ENCODE data around the gene NSD2.

Gene NSD2

DNA sequence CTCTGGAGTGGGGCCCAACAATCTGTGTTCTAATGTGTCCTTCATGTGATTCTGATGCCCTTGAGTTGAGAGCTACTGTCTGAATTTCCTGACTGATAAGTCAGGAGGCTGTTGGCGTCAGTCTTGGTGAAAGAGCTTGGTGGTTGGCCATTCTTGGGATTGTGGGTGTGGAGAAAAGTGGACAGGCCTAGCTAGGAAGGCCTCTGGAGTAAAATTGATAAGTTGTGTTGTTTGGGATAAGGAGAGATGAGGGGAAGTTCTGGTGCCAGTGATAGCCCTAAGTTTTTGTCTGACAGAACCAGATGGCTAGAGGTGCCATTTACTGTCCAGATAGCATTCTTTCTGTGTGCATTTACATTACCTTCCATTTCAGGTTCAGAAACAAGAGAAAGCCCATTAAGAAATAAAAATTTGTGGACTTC, 11.7 kb downstream of the NSD2 start:
- no peak overlapping the region for H3K4me3 ChIP-seq (ENCODE audit: low read length)
- DNase-seq (ENCODE audit: low read depth): no peak
- TF ChIP-seq, protein P1, sequence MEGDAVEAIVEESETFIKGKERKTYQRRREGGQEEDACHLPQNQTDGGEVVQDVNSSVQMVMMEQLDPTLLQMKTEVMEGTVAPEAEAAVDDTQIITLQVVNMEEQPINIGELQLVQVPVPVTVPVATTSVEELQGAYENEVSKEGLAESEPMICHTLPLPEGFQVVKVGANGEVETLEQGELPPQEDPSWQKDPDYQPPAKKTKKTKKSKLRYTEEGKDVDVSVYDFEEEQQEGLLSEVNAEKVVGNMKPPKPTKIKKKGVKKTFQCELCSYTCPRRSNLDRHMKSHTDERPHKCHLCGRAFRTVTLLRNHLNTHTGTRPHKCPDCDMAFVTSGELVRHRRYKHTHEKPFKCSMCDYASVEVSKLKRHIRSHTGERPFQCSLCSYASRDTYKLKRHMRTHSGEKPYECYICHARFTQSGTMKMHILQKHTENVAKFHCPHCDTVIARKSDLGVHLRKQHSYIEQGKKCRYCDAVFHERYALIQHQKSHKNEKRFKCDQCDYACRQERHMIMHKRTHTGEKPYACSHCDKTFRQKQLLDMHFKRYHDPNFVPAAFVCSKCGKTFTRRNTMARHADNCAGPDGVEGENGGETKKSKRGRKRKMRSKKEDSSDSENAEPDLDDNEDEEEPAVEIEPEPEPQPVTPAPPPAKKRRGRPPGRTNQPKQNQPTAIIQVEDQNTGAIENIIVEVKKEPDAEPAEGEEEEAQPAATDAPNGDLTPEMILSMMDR (conservative IDR thresholded peaks at IDR 0.05; ENCODE audit: low read depth, low read length): no peak

GRCh38 chr4:1883583-1883982, 12.4 kb downstream of the NSD2 start:
- H3K4me3 ChIP-seq (ENCODE audit: low read length): no peak overlapping the region

GRCh38 chr4:1885414-1885813, 14.2 kb downstream of the NSD2 start:
- TF ChIP-seq, protein P1 (conservative IDR thresholded peaks at IDR 0.05; ENCODE audit: low read depth, low read length): no peak
- DNase-seq (ENCODE audit: low read depth): no peak
- H3K4me3 ChIP-seq (ENCODE audit: low read length): no peak overlapping the region

More at GRCh38 chr4:1883583-1883982, 12.4 kb downstream of the NSD2 start:
- TF ChIP-seq, protein P1 (conservative IDR thresholded peaks at IDR 0.05; ENCODE audit: low read depth, low read length): no peak
- no peak for DNase-seq (ENCODE audit: low read depth)

DNA sequence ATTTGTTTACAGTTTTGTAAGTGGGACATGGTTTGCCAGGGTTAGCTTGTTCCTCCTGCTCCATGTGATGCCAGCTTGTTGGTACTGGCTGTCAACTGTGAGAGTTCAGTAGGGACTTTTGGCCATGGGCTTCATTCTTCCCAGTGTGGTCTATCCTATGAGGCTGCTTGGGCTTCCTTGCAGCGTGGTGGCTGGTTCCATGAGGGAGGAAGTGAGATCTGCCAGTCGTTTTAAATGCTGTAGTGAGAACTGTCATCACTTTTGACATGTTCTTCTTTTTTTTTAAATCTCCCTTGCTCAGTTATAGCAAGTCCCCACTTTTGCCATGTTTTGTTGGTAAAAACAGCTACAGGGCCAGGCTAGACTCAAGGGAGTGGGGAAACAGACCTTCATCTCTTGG, 15.9 kb downstream of the NSD2 start:
- H3K4me3 ChIP-seq (ENCODE audit: low read length): no peak overlapping the region
- TF ChIP-seq, protein P1 (conservative IDR thresholded peaks at IDR 0.05; ENCODE audit: low read depth, low read length): no peak
- DNase-seq (ENCODE audit: low read depth): no peak

DNA sequence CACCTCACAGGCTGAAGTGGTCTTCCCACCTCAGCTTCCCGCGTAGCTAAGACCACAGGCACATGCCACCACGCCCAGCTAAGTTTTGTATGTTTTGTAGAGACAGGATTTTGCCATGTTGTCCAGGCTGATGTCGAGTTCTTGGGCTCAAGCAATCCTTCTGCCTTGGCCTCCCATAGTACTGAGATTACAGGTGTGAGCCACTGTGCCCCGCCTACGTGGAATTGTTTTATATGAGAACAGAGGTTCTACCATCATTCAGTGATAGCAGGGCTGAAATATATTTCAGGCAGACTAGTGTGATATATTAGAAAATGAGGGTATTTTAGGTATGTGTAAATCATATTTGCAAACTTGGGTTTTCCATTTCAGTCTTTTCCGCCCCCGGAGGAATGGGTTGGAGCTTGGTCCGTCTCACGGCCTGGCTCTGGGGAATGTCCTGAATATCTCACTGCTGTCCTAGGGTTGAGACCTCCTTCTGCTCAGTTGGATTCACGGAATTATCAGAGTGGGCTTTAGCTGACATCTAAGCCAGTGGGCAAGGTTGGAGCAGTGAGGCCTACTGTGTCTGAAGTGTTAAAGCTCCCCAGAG, 19.9 kb downstream of the NSD2 start:
- TF ChIP-seq, protein P1 (conservative IDR thresholded peaks at IDR 0.05; ENCODE audit: low read depth, low read length): no peak
- H3K4me3 ChIP-seq (ENCODE audit: low read length): no peak overlapping the region
- DNase-seq (ENCODE audit: low read depth): no peak

DNA sequence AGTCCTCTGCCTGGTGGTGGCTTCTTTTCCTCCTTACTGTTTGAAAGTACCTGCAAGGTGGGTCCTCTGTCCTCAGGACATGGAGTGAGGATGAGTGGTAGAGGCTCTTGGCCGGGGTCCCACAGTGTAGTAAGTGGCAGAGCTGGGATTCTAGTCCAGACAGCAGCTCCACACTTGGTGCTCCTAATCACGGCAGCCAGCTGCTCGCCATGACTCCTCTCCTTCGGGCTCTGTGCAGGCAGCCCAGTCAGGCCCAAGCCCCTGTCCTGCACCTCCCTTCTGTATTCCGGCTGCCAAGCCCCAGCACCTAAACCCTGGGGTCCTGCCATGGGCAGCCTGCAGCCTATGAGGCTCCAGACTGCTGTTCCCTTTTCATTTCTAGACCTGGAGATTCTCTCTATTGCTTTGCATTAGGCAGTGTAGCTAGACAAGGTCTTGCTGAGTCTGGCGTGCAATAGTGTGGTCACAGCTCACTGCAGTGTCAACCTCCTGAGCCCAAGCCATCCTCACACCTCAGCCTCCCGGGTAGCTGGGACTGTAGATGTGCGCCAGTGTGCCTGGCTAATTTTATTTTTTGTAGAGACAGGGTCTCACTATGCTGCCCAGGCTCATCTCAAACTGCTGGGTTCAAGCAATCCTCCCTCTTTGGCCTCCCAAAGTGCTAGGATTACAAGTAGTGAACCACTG, 24.9 kb downstream of the NSD2 start:
- no peak for DNase-seq (ENCODE audit: low read depth)
- no peak overlapping the region for H3K4me3 ChIP-seq (ENCODE audit: low read length)
- TF ChIP-seq, protein P1 (conservative IDR thresholded peaks at IDR 0.05; ENCODE audit: low read depth, low read length): no peak

DNA sequence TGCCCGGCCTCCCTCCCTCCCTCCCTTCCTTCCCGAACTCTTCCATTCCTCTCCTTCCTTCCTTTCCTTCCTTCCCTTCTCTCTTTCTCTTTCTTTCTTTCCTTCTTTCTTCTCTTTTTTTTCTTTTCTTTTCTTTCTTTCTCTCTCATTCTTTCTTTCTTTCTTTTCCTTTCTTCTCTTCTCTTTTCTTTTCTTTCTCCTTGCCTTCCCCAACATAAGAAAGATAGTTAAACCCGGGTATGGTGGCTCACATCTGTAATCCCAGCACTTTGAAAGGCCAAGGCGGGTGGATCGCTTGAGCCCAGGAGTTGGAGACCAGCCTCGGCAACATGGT, 25.4 kb downstream of the NSD2 start:
- H3K4me3 ChIP-seq (ENCODE audit: low read length): no peak overlapping the region
- DNase-seq (ENCODE audit: low read depth): no peak
- TF ChIP-seq, protein P1 (conservative IDR thresholded peaks at IDR 0.05; ENCODE audit: low read depth, low read length): no peak

Data from retinal pigment epithelial cell (primary cell).